Body of pancreas (tissue), 4 donors: Measurements from ENCODE around the gene DNAH6. TPM values are rescaled to one million over a fixed set of nuclear protein-coding genes. Genes with fewer than 3 reads are reported as not detected.

Source experiments
- ATAC-seq: fragments of 150-250 bp; one replicate; pipeline ENCODE4 v1.9.1; 2016
- DNase-seq, 4 donors: peaks; one replicate each; pipeline ENCODE4 v3.0.0-alpha.2; 2019
- H3K27ac ChIP-seq, 4 donors: fragments of 200-600 bp; sonication (generic); 1 replicate in 3 of 4; 2 replicates in 1 of 4; pipeline versions ENCODE4 v1.5.1 to v1.6.1; 2016 to 2019; ENCODE audit warnings: mild to moderate bottlenecking in 1 of 4, mixed read lengths in 1 of 4, moderate library complexity in 1 of 4
- H3K27me3 ChIP-seq, 2 donors: fragments of 200-600 bp; sonication (generic); one replicate each; pipeline ENCODE4 v1.6.0; 2016; ENCODE audit warnings: mild to moderate bottlenecking in 1 of 2
- H3K36me3 ChIP-seq, 2 donors: fragments of 200-600 bp; sonication (generic); replicated peaks in 1 of 2; 2 replicates each; pipeline ENCODE4 v1.5.1; 2016; ENCODE audit warnings: low read depth in 2 of 2; ENCODE audit not compliant: insufficient read depth in 1 of 2
- H3K4me1 ChIP-seq: fragments of 200-600 bp; sonication (generic); one replicate; pipeline ENCODE4 v1.6.0; 2016
- H3K4me3 ChIP-seq, 2 donors: fragments of 200-600 bp; sonication (generic); 1 replicate in 1 of 2; 2 replicates in 1 of 2; pipeline ENCODE4 v1.5.1; 2016 to 2019
- H3K9me3 ChIP-seq, 3 donors: fragments of 200-600 bp; sonication (generic); 1 replicate in 2 of 3; 2 replicates in 1 of 3; pipeline ENCODE4 v1.5.1; 2016
- CTCF ChIP-seq, 7 experiments: fragments of 450-650 bp in 4 of 7; fragments of 200-600 bp in 3 of 7; sonication (generic) in 3 of 7; IDR thresholded peaks; one replicate each; pipeline ENCODE4 v1.5.1; 2016 to 2019; ENCODE audit warnings: antibody characterized with exemption in 7 of 7
- POLR2A ChIP-seq, 3 donors: fragments of 450-650 bp; IDR thresholded peaks; one replicate each; pipeline ENCODE4 v1.6.1; 2016; ENCODE audit warnings: antibody characterized with exemption in 3 of 3, mild to moderate bottlenecking in 2 of 3
- WGBS, 2 donors: methylation state at CpG; one replicate each; pipeline ENCODE4 v1.1.5; 2017; 5-methylcytosine and 5-hydroxymethylcytosine counted together
- intact Hi-C: fragments of 100-400 bp; cut with DNase I; formaldehyde crosslinking; loops from one replicate; pipeline ENCODE4 v1.15.1; 2023
- total RNA-seq, 2 donors: library from RNA; depleted of rRNA; stranded (reverse); fragments of >200 nt; gene quantifications; one replicate each; pipeline ENCODE4 v1.1.0, GENCODE V29; 2016

The DNAH6 gene
- total RNA-seq, 2 donors from 2014 or later: 1.3 to 2.6 TPM

GRCh38 chr2:84697895-84698294 is 181.6 kb downstream of the DNAH6 start:
- DNase-seq (no peak), ATAC-seq (no peak)
- H3K27ac ChIP-seq: no peak overlapping the region
- H3K9me3 ChIP-seq: no peaks in the 10 kb centered on the region
- no peak overlapping the region for H3K4me3 ChIP-seq
- intact Hi-C loops: no loop called here
- WGBS, 2 donors: 77 to 88% methylated on average over 2 of the region's 2 CpGs
- no peaks in the 10 kb centered on the region for H3K4me1 ChIP-seq
- TF ChIP-seq CTCF (IDR thresholded peaks at IDR 0.05) (no peak), POLR2A (IDR thresholded peaks at IDR 0.05) (no peak)
- H3K27me3 ChIP-seq: no peaks in the 10 kb centered on the region
- H3K36me3 ChIP-seq: no peaks in the 10 kb centered on the region

GRCh38 chr2:84700006-84700405 is 183.7 kb downstream of the DNAH6 start:
- Histone ChIP-seq H3K4me1 (no peaks in the 10 kb centered on the region), H3K4me3 (no peak overlapping the region), H3K27ac (no peak overlapping the region), H3K36me3 (no peaks in the 10 kb centered on the region), H3K27me3 (no peaks in the 10 kb centered on the region), H3K9me3 (no peaks in the 10 kb centered on the region)
- intact Hi-C loops: no loop called here
- no peak for TF ChIP-seq CTCF (IDR thresholded peaks at IDR 0.05)
- TF ChIP-seq POLR2A (IDR thresholded peaks at IDR 0.05): no peak
- no peak for ATAC-seq
- DNase-seq: no peak
- WGBS, 2 donors: 83 to 89% methylated on average over 3 of the region's 3 CpGs

GRCh38 chr2:84701880-84702279 is 185.6 kb downstream of the DNAH6 start:
- H3K27ac ChIP-seq: no peak overlapping the region
- ATAC-seq: no peak
- no peak overlapping the region for H3K4me3 ChIP-seq
- no peaks in the 10 kb centered on the region for H3K4me1 ChIP-seq
- TF ChIP-seq POLR2A (IDR thresholded peaks at IDR 0.05): no peak
- no peak for TF ChIP-seq CTCF (IDR thresholded peaks at IDR 0.05)
- no peaks in the 10 kb centered on the region for H3K27me3 ChIP-seq
- 79 to 95% methylated on average over 1 of the region's 1 CpG for WGBS, 2 donors
- no peak for DNase-seq
- no peaks in the 10 kb centered on the region for H3K9me3 ChIP-seq
- intact Hi-C loops: no loop called here
- H3K36me3 ChIP-seq: no peaks in the 10 kb centered on the region

GRCh38 chr2:84702941-84703340 is 186.6 kb downstream of the DNAH6 start:
- Histone ChIP-seq H3K36me3 (no peaks in the 10 kb centered on the region), H3K9me3 (no peaks in the 10 kb centered on the region), H3K27me3 (no peaks in the 10 kb centered on the region), H3K27ac (no peak overlapping the region), H3K4me3 (no peak overlapping the region), H3K4me1 (no peaks in the 10 kb centered on the region)
- intact Hi-C loops: no loop called here
- TF ChIP-seq POLR2A (IDR thresholded peaks at IDR 0.05) (no peak), CTCF (IDR thresholded peaks at IDR 0.05) (no peak)
- DNase-seq (no peak), ATAC-seq (no peak)
- WGBS, 2 donors: 79 to 82% methylated on average over 3 of the region's 3 CpGs

- H3K27me3 ChIP-seq: no peaks in the 10 kb centered on the region
- no peak for ATAC-seq
- intact Hi-C loops: no loop called here
- H3K36me3 ChIP-seq: no peaks in the 10 kb centered on the region
- WGBS, 2 donors: 82 to 89% methylated on average over 2 of the region's 2 CpGs
- H3K4me3 ChIP-seq: no peak overlapping the region
- no peak for DNase-seq
- no peak for TF ChIP-seq CTCF (IDR thresholded peaks at IDR 0.05)
- no peak for TF ChIP-seq POLR2A (IDR thresholded peaks at IDR 0.05)
- no peaks in the 10 kb centered on the region for H3K4me1 ChIP-seq
- H3K27ac ChIP-seq: no peak overlapping the region
- no peaks in the 10 kb centered on the region for H3K9me3 ChIP-seq
Observed at GRCh38 chr2:84703831-84704230, 187.5 kb downstream of the DNAH6 start.
